ENCODE data around the gene MYO5B.

GRCh38 chr18:50127516-50128210, 67.3 kb downstream of the MYO5B start:
- TF ChIP-seq POLR2A (IDR thresholded peaks at IDR 0.05) (no peak), POLR2AphosphoS5 (IDR thresholded peaks at IDR 0.05) (no peak)
